ENCODE measurements around the gene LRG1.
A peak's percentile ranks its signal among the peaks of the same experiment; 100 is the strongest.

The LRG1 gene

DNA sequence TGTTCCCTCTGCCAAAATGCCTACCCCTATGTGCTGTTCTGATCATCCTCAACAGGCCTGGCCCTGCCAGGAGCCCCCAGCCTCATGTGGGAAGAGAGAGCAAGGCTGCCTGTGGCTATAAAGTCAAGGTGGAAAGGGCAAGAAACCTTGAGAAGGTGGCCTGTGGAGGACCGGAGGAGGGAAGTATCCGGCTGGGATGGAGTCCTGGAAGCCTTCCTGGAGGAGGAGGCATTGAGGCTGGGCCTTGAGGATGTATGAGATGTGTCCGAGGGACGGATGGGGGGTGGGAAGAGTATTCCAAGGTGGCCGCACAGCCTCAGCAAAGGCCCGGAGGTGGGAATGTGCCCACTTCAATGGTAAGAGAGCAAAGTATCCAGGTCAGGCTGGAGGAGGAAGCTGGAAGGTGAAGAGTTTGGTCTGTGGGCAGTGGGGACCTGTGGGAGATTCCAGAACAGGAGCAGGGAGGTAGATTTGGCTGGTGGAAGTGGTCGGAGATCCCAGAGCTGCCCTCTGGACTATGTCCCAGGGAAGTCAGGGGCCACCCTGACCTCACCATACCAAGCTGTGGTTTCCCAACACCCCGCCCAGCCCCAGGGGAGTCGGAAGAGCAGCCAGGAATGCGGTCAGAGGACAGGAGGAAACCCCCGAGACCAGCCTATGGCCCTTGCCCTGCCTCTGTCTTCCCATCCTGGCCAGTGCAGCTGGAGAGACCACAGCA lies 18.5 kb downstream of the LRG1 start:
- DNase-seq (no peak), ATAC-seq (replicated peaks) (no peak)
- Mint-ChIP-seq H3K9me3 (no peaks in the 10 kb centered on the region), H3K36me3 (no peaks in the 10 kb centered on the region), H3K4me1 (peaks cover 0 to 2% of the 10 kb centered on the region in 2 donors), H3K4me3 (no peak overlapping the region), H3K27me3 (peaks cover 0 to 15% of the 10 kb centered on the region in 2 donors), H3K27ac (no peak overlapping the region)

DNA sequence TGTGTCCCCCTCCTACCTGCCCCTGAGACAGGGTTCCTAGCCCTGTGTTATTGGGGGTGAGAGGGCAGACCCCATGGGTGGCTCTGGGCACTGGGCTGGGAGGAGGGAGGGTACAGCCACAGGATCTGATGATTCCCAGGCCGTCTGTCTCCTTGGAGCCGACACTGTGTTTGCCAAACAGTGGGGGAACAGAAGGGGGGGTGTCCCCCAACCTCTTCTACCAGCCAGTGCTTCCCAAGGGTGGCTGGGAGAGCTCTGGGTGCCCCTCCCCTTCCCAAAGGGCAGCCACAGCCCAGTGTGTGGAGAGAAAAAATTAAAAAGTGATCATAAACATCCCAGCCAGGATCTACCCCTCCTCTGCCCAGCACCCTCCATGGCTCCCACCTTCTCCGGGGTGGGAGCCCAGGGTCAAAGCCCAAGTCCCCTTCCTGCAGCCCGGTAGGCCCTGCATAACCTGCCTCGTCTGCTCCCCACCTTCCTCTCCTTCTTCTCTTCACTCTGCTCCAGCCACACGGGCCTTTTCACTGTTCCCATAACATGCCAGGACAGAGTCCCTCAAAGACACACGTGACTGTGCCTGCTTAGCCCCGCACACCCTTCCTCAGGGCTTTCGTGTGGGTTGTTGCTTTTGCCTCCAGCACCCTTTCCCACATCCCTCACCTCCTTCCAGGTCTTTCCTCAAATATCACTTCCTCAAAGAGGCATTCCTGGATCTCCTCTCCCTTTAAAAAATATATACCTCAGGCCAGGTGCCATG lies 20.1 kb downstream of the LRG1 start:
- no peaks in the 10 kb centered on the region for H3K9me3 Mint-ChIP-seq
- ATAC-seq (replicated peaks) = no peak
- no peaks in the 10 kb centered on the region for H3K36me3 Mint-ChIP-seq
- H3K4me3 Mint-ChIP-seq = no peak overlapping the region
- H3K27ac Mint-ChIP-seq = no peak overlapping the region
- peaks cover 5 to 15% of the 10 kb centered on the region in 2 donors for H3K27me3 Mint-ChIP-seq
- no peak for DNase-seq
- H3K4me1 Mint-ChIP-seq = no peaks in the 10 kb centered on the region

DNA sequence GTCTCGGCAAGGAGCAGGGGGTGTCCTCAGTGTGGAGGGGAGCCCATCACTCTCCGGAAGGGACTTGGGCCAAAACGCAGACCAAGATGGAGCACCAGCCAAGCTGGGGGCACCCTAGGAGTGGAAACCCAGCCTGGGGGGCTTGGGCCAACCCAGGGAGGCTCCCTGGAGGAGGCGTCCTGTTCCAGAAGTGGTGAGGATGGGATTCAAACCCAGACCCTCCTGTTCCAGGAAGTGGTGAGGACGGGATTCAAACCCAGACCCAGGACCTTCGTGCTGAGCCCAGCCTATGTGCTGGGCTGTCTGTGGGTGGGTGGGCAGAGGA lies 20.7 kb downstream of the LRG1 start:
- Mint-ChIP-seq H3K4me3 (no peak overlapping the region), H3K4me1 (no peaks in the 10 kb centered on the region), H3K36me3 (no peaks in the 10 kb centered on the region), H3K27me3 (peaks cover 5 to 15% of the 10 kb centered on the region in 2 donors), H3K9me3 (no peaks in the 10 kb centered on the region), H3K27ac (no peak overlapping the region)
- no peak for DNase-seq
- ATAC-seq (replicated peaks) = no peak

DNA sequence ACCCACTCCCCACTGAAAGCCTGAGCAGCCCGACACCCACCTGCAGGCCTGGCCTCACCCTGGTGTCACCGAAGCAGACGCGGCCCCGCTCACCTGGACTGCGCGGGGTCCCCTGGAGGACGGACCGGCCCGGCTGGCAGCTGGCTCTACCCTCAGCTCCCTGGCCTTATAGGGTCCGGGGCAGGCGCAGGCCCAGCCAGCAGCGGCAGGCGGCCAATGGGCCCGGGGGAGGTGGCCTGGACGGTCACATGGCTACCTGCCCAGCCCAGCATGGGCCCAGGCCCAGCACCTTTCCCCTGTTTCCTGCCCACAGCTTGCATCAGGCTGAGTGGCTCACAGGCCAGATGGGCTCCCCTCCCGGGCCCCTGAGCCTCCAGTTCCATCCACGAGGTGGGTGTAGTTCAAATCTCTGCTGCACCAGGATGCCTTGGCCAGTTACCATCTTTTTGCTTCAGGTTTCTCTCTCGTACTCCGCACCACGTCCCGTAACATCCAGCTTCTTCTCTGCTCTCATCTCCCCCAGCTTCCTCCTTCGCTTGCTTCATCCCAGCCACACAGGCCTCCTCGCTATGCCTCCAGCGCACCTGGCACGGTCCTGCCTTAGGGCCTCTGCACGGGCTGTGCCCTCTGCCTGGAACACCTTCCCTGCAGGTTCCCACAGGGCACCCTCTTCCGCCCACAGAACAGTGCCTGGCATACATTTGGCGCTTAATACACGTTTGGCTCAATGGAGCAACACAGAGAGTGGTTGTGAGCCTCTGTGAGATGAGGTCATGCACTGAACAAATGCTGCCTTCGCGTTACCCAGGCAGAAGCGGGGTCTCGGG lies 21.3 kb downstream of the LRG1 start, which contains the start of gene PLIN4:
TSS of gene PLIN4 (minus strand) at position 142 of the 827 bp plus-strand sequence. CDS start 214 bp downstream, outside the sequence.
- DNase-seq = no peak
- Mint-ChIP-seq H3K9me3 (no peaks in the 10 kb centered on the region), H3K27me3 (peaks cover 5 to 15% of the 10 kb centered on the region in 2 donors), H3K36me3 (no peaks in the 10 kb centered on the region), H3K4me1 (no peaks in the 10 kb centered on the region), H3K4me3 (no peak within 1 kb of the TSS), H3K27ac (peak within 1 kb of the TSS; percentile 4)
- peak in 1 of 2 donors; percentile 5 for ATAC-seq (replicated peaks)

DNA sequence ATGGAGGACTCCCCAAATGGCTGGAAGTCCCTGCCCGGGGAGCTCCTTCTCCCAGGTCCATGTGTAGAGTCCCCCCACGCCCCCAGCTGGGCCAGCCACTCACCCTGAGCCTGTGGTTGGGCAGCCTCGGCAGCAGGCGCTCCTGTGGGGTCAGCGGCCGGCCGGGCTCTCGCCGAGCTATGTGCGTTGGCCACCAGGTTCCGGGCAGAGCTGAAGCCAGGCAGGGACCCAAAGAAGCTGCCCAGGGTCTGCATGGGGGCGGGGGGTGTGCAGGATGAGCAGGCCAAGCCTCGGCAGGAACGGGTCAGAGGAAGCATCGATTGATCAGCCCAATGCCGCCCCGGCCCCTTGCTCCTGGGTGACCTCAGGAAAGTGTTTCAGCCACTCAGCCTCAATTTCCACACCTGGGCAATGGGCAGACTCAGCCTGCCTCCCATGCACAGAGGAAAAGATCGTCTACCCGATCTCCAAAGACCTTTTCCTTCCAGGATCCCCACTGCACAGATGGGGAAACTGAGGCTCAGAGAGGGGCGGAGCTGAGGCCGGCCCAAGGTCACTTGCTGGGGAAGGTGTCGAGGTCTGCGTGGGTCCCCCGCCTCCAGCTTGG lies 22.3 kb downstream of the LRG1 start:
- no peaks in the 10 kb centered on the region for H3K36me3 Mint-ChIP-seq
- peaks cover 5 to 15% of the 10 kb centered on the region in 2 donors for H3K27me3 Mint-ChIP-seq
- no peaks in the 10 kb centered on the region for H3K9me3 Mint-ChIP-seq
- no peak for DNase-seq
- H3K4me1 Mint-ChIP-seq = no peaks in the 10 kb centered on the region
- no peak for ATAC-seq (replicated peaks)
- H3K27ac Mint-ChIP-seq = no peak overlapping the region
- H3K4me3 Mint-ChIP-seq = no peak overlapping the region

DNA sequence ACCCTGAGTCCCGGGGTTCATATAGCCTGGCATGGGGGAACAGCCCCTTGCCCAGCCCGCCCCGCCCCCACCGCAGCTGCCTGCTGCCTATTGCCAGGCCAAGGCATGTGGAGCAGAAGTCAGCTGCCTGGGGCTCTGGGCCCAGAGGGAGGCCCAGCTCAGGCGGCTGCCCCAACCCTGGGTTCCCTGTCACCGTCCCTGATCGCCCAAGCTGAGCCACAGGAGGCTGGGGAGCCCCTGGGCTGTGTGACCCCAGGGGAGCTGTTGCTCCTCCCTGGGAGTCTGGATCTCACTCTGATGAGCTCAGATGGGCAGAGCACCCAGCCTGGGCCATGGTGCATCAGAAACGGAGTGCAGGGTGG lies 22.9 kb downstream of the LRG1 start:
- DNase-seq = no peak
- Mint-ChIP-seq H3K27me3 (peaks cover 5 to 15% of the 10 kb centered on the region in 2 donors), H3K27ac (no peak overlapping the region), H3K4me1 (no peaks in the 10 kb centered on the region), H3K4me3 (no peak overlapping the region), H3K36me3 (no peaks in the 10 kb centered on the region), H3K9me3 (no peaks in the 10 kb centered on the region)
- peak in 1 of 2 donors; percentile 33 for ATAC-seq (replicated peaks)

- Mint-ChIP-seq H3K4me1 (no peaks in the 10 kb centered on the region), H3K36me3 (no peaks in the 10 kb centered on the region), H3K4me3 (no peak overlapping the region), H3K9me3 (no peaks in the 10 kb centered on the region), H3K27ac (no peak overlapping the region), H3K27me3 (peaks cover 5 to 13% of the 10 kb centered on the region in 2 donors)
- no peak for DNase-seq
- peak in 1 of 2 donors; percentile 27 for ATAC-seq (replicated peaks)
These were observed 23.5 kb downstream of the LRG1 start for GRCh38 chr19:4516199-4516938.

GRCh38 chr19:4515732-4516131 lies 24.1 kb downstream of the LRG1 start:
- H3K9me3 Mint-ChIP-seq = no peaks in the 10 kb centered on the region
- no peak overlapping the region for H3K4me3 Mint-ChIP-seq
- no peak for DNase-seq
- H3K27me3 Mint-ChIP-seq = peaks cover 5 to 8% of the 10 kb centered on the region in 2 donors
- no peak for ATAC-seq (replicated peaks)
- H3K27ac Mint-ChIP-seq = no peak overlapping the region
- H3K36me3 Mint-ChIP-seq = no peaks in the 10 kb centered on the region
- no peaks in the 10 kb centered on the region for H3K4me1 Mint-ChIP-seq

DNA sequence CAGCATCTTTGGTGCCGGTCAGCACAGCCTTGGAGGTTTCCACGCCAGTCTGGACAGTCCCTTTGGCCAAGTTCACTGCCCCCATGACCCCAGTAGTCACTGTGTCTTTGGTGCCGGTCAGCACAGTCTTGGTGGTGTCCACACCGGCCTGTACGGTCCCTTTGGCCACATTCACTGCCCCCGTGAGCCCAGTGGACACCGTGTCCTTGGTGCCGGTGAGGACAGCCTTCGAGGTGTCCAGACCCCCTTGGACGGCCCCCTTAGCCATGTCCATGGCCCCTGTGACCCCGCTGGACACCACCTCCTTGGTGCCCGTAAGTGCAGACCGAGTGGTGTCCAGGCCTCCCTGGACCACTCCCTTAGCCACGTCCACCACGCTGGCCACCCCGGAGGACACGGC lies 26.6 kb downstream of the LRG1 start:
- DNase-seq (no peak), ATAC-seq (replicated peaks) (no peak)
- H3K27ac Mint-ChIP-seq = peak overlapping the region; percentile 59

DNA sequence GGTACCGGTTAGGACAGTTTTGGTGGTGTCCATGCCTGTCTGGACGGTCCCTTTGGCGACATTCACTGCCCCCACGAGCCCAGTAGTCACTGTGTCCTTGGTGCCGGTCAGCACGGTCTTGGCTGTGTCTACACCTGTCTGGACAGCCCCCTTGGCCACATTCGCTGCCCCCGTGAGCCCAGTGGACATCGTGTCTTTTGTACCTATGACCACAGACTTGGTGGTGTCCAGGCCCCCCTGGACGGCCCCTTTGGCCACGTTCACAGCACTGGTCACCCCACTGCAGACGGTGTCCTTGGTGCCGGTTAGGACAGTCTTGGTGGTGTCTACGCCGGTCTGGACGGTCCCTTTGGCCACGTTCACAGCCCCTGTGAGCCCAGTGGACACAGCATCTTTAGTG lies 27.8 kb downstream of the LRG1 start:
- ATAC-seq (replicated peaks) = no peak
- H3K27ac Mint-ChIP-seq = no peak overlapping the region
- no peaks in the 10 kb centered on the region for H3K9me3 Mint-ChIP-seq
- no peak for DNase-seq
- H3K36me3 Mint-ChIP-seq = peaks cover 0 to 5% of the 10 kb centered on the region in 2 donors
- H3K4me1 Mint-ChIP-seq = no peaks in the 10 kb centered on the region
- no peak overlapping the region for H3K4me3 Mint-ChIP-seq
- peaks cover 2 to 5% of the 10 kb centered on the region in 2 donors for H3K27me3 Mint-ChIP-seq

More for the DNA sequence above, 26.6 kb downstream of the LRG1 start:
- no peak overlapping the region for H3K4me3 Mint-ChIP-seq
- H3K36me3 Mint-ChIP-seq = peaks cover 0 to 1% of the 10 kb centered on the region in 2 donors
- H3K9me3 Mint-ChIP-seq = no peaks in the 10 kb centered on the region
- no peaks in the 10 kb centered on the region for H3K4me1 Mint-ChIP-seq
- peaks cover 4 to 5% of the 10 kb centered on the region in 2 donors for H3K27me3 Mint-ChIP-seq

GRCh38 chr19:4511300-4512054 lies 28.4 kb downstream of the LRG1 start:
- Mint-ChIP-seq H3K27ac (no peak overlapping the region), H3K9me3 (no peaks in the 10 kb centered on the region), H3K4me1 (no peaks in the 10 kb centered on the region), H3K36me3 (peaks cover 4 to 8% of the 10 kb centered on the region in 2 donors), H3K4me3 (no peak overlapping the region), H3K27me3 (peaks cover 0 to 5% of the 10 kb centered on the region in 2 donors)
- ATAC-seq (replicated peaks) (no peak), DNase-seq (no peak)

DNA sequence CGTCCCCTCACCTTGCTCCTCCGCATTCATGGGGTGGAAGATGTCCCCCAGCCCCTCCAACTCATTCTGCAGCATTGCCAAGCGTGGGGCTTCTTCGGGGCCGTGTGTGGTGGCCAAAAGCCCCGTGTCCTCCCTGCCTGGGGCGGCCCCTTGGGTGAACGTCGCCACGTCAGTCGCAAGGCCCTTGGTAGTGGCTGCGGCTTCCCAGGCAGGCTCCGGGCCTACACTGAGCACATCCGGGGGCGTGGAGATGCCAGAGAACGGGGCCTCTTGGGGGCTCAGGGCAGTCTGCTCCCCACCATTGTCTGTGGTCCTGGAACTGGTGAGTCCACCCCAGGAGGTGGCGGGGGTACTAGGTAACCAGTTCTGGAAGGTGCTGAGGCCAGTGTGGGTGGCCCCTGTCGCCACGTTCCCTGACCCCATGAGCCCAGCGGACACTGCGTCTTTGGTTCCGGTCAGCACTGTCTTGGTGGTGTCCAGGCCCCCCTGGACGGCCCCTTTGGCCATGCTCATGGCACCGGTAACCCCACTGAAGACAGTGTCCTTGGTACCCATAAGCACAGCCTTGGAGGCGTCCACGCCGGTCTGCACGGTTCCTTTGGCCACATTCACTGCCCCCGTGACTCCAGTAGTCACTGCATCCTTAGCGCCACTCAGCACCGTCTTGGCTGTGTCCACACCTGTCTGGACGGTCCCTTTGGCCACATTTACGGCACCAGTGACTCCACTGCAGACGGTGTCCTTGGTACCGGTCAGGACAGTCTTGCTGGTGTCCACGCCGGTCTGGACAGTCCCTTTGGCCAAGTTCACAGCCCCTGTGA lies 29.2 kb downstream of the LRG1 start:
- Mint-ChIP-seq H3K4me3 (no peak overlapping the region), H3K27ac (no peak overlapping the region), H3K4me1 (peaks cover under 1 to 2% of the 10 kb centered on the region in 2 donors), H3K9me3 (peaks cover 0 to 1% of the 10 kb centered on the region in 2 donors), H3K36me3 (peaks cover 12 to 16% of the 10 kb centered on the region in 2 donors), H3K27me3 (peaks cover 0 to 4% of the 10 kb centered on the region in 2 donors)
- DNase-seq (no peak), ATAC-seq (replicated peaks) (no peak)
